K562 (cell line): Measurements from ENCODE around the gene STAT4. TPM values are rescaled to one million over a fixed set of nuclear protein-coding genes. Genes with fewer than 3 reads are reported as not detected.

ENCODE experiments used
- ATAC-seq: fragments of 200-7000 bp; cut with Tn5 transposase; 3 replicates; pipeline ENCODE4 v1.9.1; 2020; ENCODE audit warnings: moderate library complexity
- BruUV-seq: library from RNA; stranded (reverse); fragments of 400-500 nt; replicated peaks from 2 replicates; lab custom pipeline; 2021; lab: Mats Ljungman, UMichigan
- CTCF ChIA-PET: fragments of 300-600 bp; formaldehyde crosslinking; extraction: SDS; loops from one replicate; lab custom pipeline; 2021; ENCODE audit warnings: low intra/inter-chr PET ratio; lab: Yijun Ruan, JAX
- POLR2A ChIA-PET: fragments of 300-600, 350-650 bp; sonication (Branson Sonifier 250); formaldehyde crosslinking; extraction: SDS; loops from one replicate; lab custom pipeline; 2021; ENCODE audit warnings: antibody characterized with exemption, inconsistent platforms; lab: Yijun Ruan, JAX
- DNase-seq, 4 experiments: peaks; one replicate each; pipeline versions ENCODE4 v3.0.0 to v3.0.0-alpha.2; 2011 to 2018; ENCODE audit warnings: low spot score in 3 of 4, mixed read lengths in 3 of 4; ENCODE audit errors: extremely low read depth in 1 of 4
- FAIRE-seq: peaks from 2 replicates; lab custom pipeline; 2011; peaks lifted over from hg19 to GRCh38; lab: Jason Lieb, UNC
- H2AFZ ChIP-seq: 2 replicates; pipeline ENCODE4 v1.6.0; 2011; ENCODE audit warnings: low read depth, low read length, control low read depth, inconsistent platforms
- H3K27ac ChIP-seq: fragments of 200-600 bp; 3 replicates; pipeline ENCODE4 v1.8.0; 2011; ENCODE audit warnings: low read depth, mild to moderate bottlenecking, control low read depth, inconsistent platforms, low read length, moderate library complexity, mixed read lengths; ENCODE audit errors: extremely low read depth
- H3K27me3 ChIP-seq, 2 experiments: fragments of 300-600 bp in 1 of 2; 2 replicates in 1 of 2; 3 replicates in 1 of 2; pipeline versions ENCODE4 v1.6.0 to v1.8.0; 2011; ENCODE audit warnings: inconsistent platforms in 2 of 2, low read length in 2 of 2, mild to moderate bottlenecking in 1 of 2, mixed read lengths in 1 of 2, moderate library complexity in 1 of 2; ENCODE audit not compliant: control insufficient read depth in 2 of 2, insufficient read depth in 2 of 2
- H3K36me3 ChIP-seq: fragments of 300-600 bp; 3 replicates; pipeline ENCODE4 v1.8.0; 2011; ENCODE audit warnings: mild to moderate bottlenecking, low read length, inconsistent platforms; ENCODE audit not compliant: control insufficient read depth, insufficient read depth
- H3K4me1 ChIP-seq, 2 experiments: fragments of 200-600 bp in 1 of 2; replicated peaks in 1 of 2; 2 replicates in 1 of 2; 3 replicates in 1 of 2; pipeline versions ENCODE4 v1.5.1 to v1.8.0; 2011; ENCODE audit warnings: inconsistent platforms in 2 of 2, low read length in 2 of 2, mild to moderate bottlenecking in 1 of 2, mixed read lengths in 1 of 2, moderate library complexity in 1 of 2; ENCODE audit not compliant: control insufficient read depth in 2 of 2, insufficient read depth in 2 of 2
- H3K4me2 ChIP-seq: 2 replicates; pipeline ENCODE4 v1.6.1; 2011; ENCODE audit warnings: low read length, control low read depth, inconsistent platforms, mixed read lengths; ENCODE audit not compliant: insufficient read depth
- H3K4me3 ChIP-seq: fragments of 200-600 bp; sonication (generic), shearing (Covaris generic); 2 replicates; pipeline ENCODE4 v1.5.1; 2016; ENCODE audit warnings: control low read depth, inconsistent platforms
- H3K79me2 ChIP-seq: fragments of 200-600 bp; 3 replicates; pipeline ENCODE4 v1.8.0; 2011; ENCODE audit warnings: low read length, inconsistent platforms; ENCODE audit not compliant: control insufficient read depth, insufficient read depth
- H3K9ac ChIP-seq, 2 experiments: 2 replicates each; pipeline versions ENCODE4 v1.6.0 to v1.6.1; 2011; ENCODE audit warnings: low read depth in 2 of 2, low read length in 2 of 2, control low read depth in 1 of 2, inconsistent platforms in 1 of 2, mild to moderate bottlenecking in 1 of 2, mixed read lengths in 1 of 2; ENCODE audit not compliant: insufficient read depth in 1 of 2
- H3K9me1 ChIP-seq: one replicate; pipeline ENCODE4 v1.6.0; 2011; ENCODE audit warnings: inconsistent platforms, mild to moderate bottlenecking, low read length, moderate library complexity; ENCODE audit not compliant: control insufficient read depth, insufficient read depth
- H3K9me3 ChIP-seq: replicated peaks from 2 replicates; pipeline ENCODE4 v1.5.1; 2011; ENCODE audit warnings: low read depth, low read length, inconsistent platforms; ENCODE audit not compliant: control insufficient read depth, insufficient read depth
- H4K20me1 ChIP-seq: replicated peaks from 2 replicates; pipeline ENCODE4 v1.6.1; 2011; ENCODE audit warnings: low read length, inconsistent platforms, mixed read lengths; ENCODE audit not compliant: control insufficient read depth, insufficient read depth
- ARNT ChIP-seq, 2 experiments: fragments of 450-650 bp; IDR thresholded peaks; 2 replicates each; pipeline ENCODE4 v1.6.1; 2016; ENCODE audit warnings: mild to moderate bottlenecking in 1 of 2
- HDAC3 ChIP-seq: fragments of 450-650 bp; IDR thresholded peaks from 2 replicates; pipeline ENCODE4 v1.6.1; 2018; ENCODE audit warnings: borderline replicate concordance, mild to moderate bottlenecking, moderate library complexity; ENCODE audit not compliant: partially characterized antibody
- HDAC6 ChIP-seq: IDR thresholded peaks from 2 replicates; pipeline ENCODE4 v1.6.1; 2012; ENCODE audit warnings: low read depth, mild to moderate bottlenecking, control low read depth, inconsistent platforms, low read length, moderate library complexity
- PCBP2 ChIP-seq: fragments of 200-400 bp; formaldehyde crosslinking; IDR thresholded peaks from 2 replicates; pipeline ENCODE4 v1.6.1; 2018; ENCODE audit warnings: low read length, low read depth, mild to moderate bottlenecking, moderate library complexity; ENCODE audit not compliant: poor library complexity, severe bottlenecking
- SAFB2 ChIP-seq: fragments of 200-400 bp; formaldehyde crosslinking; IDR thresholded peaks from 2 replicates; pipeline ENCODE4 v1.6.1; 2018; ENCODE audit warnings: borderline replicate concordance, low read length, low read depth, moderate library complexity; ENCODE audit not compliant: severe bottlenecking
- SMAD1 ChIP-seq: fragments of 150-350 bp; IDR thresholded peaks from 2 replicates; pipeline ENCODE4 v1.6.1; 2014; ENCODE audit warnings: low read length, low read depth; ENCODE audit not compliant: partially characterized antibody
- TOE1 ChIP-seq, 2 experiments: fragments of 450-650 bp in 1 of 2; sonication (generic) in 1 of 2; formaldehyde crosslinking in 1 of 2; IDR thresholded peaks; 2 replicates each; pipeline versions ENCODE4 v1.7.1 to v1.8.0; 2016 to 2022; ENCODE audit warnings: borderline replicate concordance in 2 of 2, mild to moderate bottlenecking in 2 of 2, antibody characterized with exemption in 1 of 2, inconsistent platforms in 1 of 2, low read depth in 1 of 2, missing genetic modification reagents in 1 of 2, moderate library complexity in 1 of 2
- ZNF124 ChIP-seq: sonication (generic); formaldehyde crosslinking; IDR thresholded peaks from 2 replicates; pipeline ENCODE4 v1.8.1; 2022; ENCODE audit warnings: missing genetic modification reagents
- ZNF311 ChIP-seq: fragments of 250-450 bp; sonication (Bioruptor Pico); IDR thresholded peaks from 2 replicates; pipeline ENCODE4 v1.4.0; 2020; ENCODE audit warnings: mild to moderate bottlenecking, moderate library complexity
- ZNF316 ChIP-seq: fragments of 450-650 bp; IDR thresholded peaks from 2 replicates; pipeline ENCODE4 v1.6.1; 2016
- ZNF668 ChIP-seq: fragments of 250-450 bp; sonication (Bioruptor Pico); IDR thresholded peaks from 2 replicates; pipeline ENCODE4 v1.8.0; 2022; ENCODE audit warnings: mild to moderate bottlenecking, inconsistent platforms
- WGBS: fragments of 100-300 bp; shearing (Covaris generic); methylation state at CpG from one replicate; pipeline ENCODE4 v1.1.6; 2016; ENCODE audit warnings: low coverage, mixed read lengths; ENCODE audit not compliant: insufficient coverage; ENCODE audit errors: missing lambda C conversion rate; 5-methylcytosine and 5-hydroxymethylcytosine counted together
- in situ Hi-C: fragments of 300-500 bp; cut with MboI; formaldehyde crosslinking; loops from 4 replicates; pipeline ENCODE4 v1.15.0; 2018; ENCODE audit warnings: inconsistent platforms, mixed read lengths
- intact Hi-C: fragments of 100-400 bp; cut with micrococcal nuclease; formaldehyde crosslinking; loops from 2 replicates; pipeline ENCODE4 v1.14.2; 2022
- polyA plus RNA-seq, 8 experiments: library from polyadenylated mRNA; depleted of rRNA in 4 of 8; stranded (reverse) in 5 of 8; unstranded in 3 of 8; fragments of >200 nt; fragmentation: Nextera tagmentation in 2 of 8; fragmentation: Illumina TruSeq in 1 of 8; extraction: Ambion mirVana in 2 of 8; extraction: Trizol in 1 of 8; gene quantifications; 2 replicates each; pipeline versions ENCODE4 v1.2.1 to v1.2.3, GENCODE V29; 2011 to 2014; ENCODE audit warnings: inconsistent platforms in 1 of 8, missing spikeins in 1 of 8
- total RNA-seq, 7 experiments: library from RNA; depleted of rRNA in 6 of 7; stranded (reverse); fragments of >200 nt in 6 of 7; fragmentation: Illumina TruSeq in 2 of 7; extraction: Trizol in 2 of 7; gene quantifications; 2 replicates each; pipeline versions ENCODE4 v1.2.1 to v1.2.3, GENCODE V29; 2011 to 2021; ENCODE audit warnings: low replicate concordance in 1 of 7
- TF ChIP-seq, protein P1 (sequence below), 2 experiments: fragments of 450-650 bp; conservative IDR thresholded peaks; 2 replicates each; pipeline ENCODE4 v1.6.1; 2017; ENCODE audit warnings: mild to moderate bottlenecking in 2 of 2, moderate library complexity in 2 of 2
- TF ChIP-seq, protein P2 (sequence below): conservative IDR thresholded peaks from 2 replicates; pipeline ENCODE4 v1.6.1; 2011; ENCODE audit warnings: low read depth, mild to moderate bottlenecking, low read length; ENCODE audit not compliant: control insufficient read depth
- TF ChIP-seq, protein P3 (sequence below): fragments of 450-650 bp; formaldehyde crosslinking; conservative IDR thresholded peaks from 2 replicates; pipeline ENCODE4 v1.4.0; 2022; ENCODE audit warnings: mild to moderate bottlenecking, missing genetic modification characterization
- TF ChIP-seq, protein P4 (sequence below): sonication (generic); formaldehyde crosslinking; IDR thresholded peaks from 2 replicates; pipeline ENCODE4 v1.8.1; 2023; ENCODE audit warnings: mild to moderate bottlenecking, missing genetic modification reagents

The STAT4 gene
- total and polyA plus RNA-seq, 9 of the 15 experiments (the other 6 are each of a cell fraction or from before 2014, with no cell fraction given) = 0.01 to 0.06 (median 0.03) TPM; not detected in 6

DNA sequence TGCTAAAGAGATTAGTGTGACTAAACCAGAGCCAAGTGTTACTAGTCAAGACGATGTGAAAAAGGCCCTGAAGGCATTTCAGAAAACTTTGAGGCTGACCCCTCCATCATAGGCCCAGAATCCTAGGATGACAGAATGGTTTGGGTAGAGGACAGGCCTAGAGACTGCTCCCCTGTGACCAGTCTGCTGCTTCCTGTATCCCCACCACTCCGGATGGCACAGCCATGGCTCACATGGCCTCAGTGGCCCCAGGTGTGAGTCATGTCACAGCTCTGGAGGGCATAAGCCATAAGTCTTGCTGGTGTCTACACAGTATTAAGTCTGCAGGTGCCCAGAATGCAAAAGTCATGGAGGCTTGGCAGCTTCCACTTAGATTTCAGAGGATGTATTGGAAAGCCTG, 124.4 kb downstream of the STAT4 start (continued):
- TF ChIP-seq TOE1 (IDR thresholded peaks at IDR 0.05; ENCODE audit: borderline replicate concordance) (no peak), TOE1 (CRISPR knock-in tag; IDR thresholded peaks at IDR 0.05; ENCODE audit: borderline replicate concordance, low read depth) (no peak), ZNF316 (no peak), HDAC6 (no peak), SMAD1 (no peak)
- TF ChIP-seq, protein P1, sequence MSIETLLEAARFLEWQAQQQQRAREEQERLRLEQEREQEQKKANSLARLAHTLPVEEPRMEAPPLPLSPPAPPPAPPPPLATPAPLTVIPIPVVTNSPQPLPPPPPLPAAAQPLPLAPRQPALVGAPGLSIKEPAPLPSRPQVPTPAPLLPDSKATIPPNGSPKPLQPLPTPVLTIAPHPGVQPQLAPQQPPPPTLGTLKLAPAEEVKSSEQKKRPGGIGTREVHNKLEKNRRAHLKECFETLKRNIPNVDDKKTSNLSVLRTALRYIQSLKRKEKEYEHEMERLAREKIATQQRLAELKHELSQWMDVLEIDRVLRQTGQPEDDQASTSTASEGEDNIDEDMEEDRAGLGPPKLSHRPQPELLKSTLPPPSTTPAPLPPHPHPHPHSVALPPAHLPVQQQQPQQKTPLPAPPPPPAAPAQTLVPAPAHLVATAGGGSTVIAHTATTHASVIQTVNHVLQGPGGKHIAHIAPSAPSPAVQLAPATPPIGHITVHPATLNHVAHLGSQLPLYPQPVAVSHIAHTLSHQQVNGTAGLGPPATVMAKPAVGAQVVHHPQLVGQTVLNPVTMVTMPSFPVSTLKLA (conservative IDR thresholded peaks at IDR 0.05) = no peak
- TF ChIP-seq, protein P2, sequence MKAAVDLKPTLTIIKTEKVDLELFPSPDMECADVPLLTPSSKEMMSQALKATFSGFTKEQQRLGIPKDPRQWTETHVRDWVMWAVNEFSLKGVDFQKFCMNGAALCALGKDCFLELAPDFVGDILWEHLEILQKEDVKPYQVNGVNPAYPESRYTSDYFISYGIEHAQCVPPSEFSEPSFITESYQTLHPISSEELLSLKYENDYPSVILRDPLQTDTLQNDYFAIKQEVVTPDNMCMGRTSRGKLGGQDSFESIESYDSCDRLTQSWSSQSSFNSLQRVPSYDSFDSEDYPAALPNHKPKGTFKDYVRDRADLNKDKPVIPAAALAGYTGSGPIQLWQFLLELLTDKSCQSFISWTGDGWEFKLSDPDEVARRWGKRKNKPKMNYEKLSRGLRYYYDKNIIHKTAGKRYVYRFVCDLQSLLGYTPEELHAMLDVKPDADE = no peak

DNA sequence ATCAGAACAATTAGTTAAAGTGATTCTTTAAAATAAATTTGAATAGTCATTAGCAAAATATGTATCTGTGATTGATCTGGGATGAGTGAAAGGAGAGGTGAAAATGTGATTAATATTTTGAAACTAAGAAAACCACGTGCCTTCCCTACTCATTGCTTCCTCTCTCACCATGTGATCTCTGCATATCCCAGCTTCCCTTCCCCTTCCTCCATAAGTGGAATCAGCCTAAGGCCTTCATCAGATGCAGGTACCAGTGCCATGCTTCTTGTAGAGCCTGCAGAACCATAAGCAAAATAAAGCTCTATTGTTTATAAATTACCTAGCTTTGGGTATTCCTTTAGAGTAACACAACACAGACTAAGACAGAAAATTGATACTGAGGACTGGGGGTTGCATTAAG, 125.7 kb downstream of the STAT4 start:
- Histone ChIP-seq H3K36me3 (no peaks in the 10 kb centered on the region), H3K9ac (no peak overlapping the region), H3K79me2 (peaks cover 17% of the 10 kb centered on the region), H3K9me1 (no peaks in the 10 kb centered on the region), H3K9me3 (no peaks in the 10 kb centered on the region; the same call in 1 of the 2 replicates), H3K4me3 (no peak overlapping the region), H2AFZ (no peak overlapping the region), H4K20me1 (no peaks in the 10 kb centered on the region), H3K4me1 (peaks cover 0 to 22% of the 10 kb centered on the region in 2 experiments; a peak in 3 of 5 replicates), H3K27ac (no peak overlapping the region), H3K4me2 (no peak overlapping the region), H3K27me3 (no peaks in the 10 kb centered on the region)
- DNase-seq (no peak), FAIRE-seq (no peak), ATAC-seq (no peak)
- no TSS peak for BruUV-seq
- ChIA-PET POLR2A (no interaction called here), CTCF (no interaction called here)
- WGBS = 40% methylated on average over 1 of the region's 1 CpG
- in situ Hi-C loops = no loop called here
- intact Hi-C loops = no loop called here
- TF ChIP-seq ZNF668 (CRISPR knock-in tag) = no peak
- no peak for TF ChIP-seq ZNF311 (CRISPR knock-in tag)
- TF ChIP-seq ARNT (IDR thresholded peaks at IDR 0.05) = no peak
- TF ChIP-seq HDAC3 = no peak
- TF ChIP-seq, protein P3, sequence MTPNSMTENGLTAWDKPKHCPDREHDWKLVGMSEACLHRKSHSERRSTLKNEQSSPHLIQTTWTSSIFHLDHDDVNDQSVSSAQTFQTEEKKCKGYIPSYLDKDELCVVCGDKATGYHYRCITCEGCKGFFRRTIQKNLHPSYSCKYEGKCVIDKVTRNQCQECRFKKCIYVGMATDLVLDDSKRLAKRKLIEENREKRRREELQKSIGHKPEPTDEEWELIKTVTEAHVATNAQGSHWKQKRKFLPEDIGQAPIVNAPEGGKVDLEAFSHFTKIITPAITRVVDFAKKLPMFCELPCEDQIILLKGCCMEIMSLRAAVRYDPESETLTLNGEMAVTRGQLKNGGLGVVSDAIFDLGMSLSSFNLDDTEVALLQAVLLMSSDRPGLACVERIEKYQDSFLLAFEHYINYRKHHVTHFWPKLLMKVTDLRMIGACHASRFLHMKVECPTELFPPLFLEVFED (CRISPR knock-in tag) = no peak
- no peak for TF ChIP-seq PCBP2
- no peak for TF ChIP-seq SAFB2
- TF ChIP-seq ZNF124 (CRISPR knock-in tag) = no peak
- TF ChIP-seq, protein P4, sequence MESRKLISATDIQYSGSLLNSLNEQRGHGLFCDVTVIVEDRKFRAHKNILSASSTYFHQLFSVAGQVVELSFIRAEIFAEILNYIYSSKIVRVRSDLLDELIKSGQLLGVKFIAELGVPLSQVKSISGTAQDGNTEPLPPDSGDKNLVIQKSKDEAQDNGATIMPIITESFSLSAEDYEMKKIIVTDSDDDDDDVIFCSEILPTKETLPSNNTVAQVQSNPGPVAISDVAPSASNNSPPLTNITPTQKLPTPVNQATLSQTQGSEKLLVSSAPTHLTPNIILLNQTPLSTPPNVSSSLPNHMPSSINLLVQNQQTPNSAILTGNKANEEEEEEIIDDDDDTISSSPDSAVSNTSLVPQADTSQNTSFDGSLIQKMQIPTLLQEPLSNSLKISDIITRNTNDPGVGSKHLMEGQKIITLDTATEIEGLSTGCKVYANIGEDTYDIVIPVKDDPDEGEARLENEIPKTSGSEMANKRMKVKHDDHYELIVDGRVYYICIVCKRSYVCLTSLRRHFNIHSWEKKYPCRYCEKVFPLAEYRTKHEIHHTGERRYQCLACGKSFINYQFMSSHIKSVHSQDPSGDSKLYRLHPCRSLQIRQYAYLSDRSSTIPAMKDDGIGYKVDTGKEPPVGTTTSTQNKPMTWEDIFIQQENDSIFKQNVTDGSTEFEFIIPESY (CRISPR knock-in tag) = no peak
